H1 (cell line): ENCODE measurements around the gene MAPKAP1. TPM values are rescaled to one million over a fixed set of nuclear protein-coding genes. Genes with fewer than 3 reads are reported as not detected.

Experiments used
- CTCF ChIA-PET: fragments of 300-600 bp; sonication (Branson Sonifier 250); formaldehyde crosslinking; loops from one replicate; lab custom pipeline; 2021; ENCODE audit not compliant: partially characterized antibody; lab: Charles Lee
- POLR2A ChIA-PET: fragments of 300-600 bp; sonication (Branson Sonifier 250); formaldehyde crosslinking; loops from one replicate; lab custom pipeline; 2021; ENCODE audit warnings: inconsistent platforms; ENCODE audit not compliant: partially characterized antibody; lab: Charles Lee
- DNase-seq, 2 experiments: peaks; one replicate each; pipeline versions ENCODE4 v3.0.0 to v3.0.0-alpha.2; 2010 to 2022; ENCODE audit warnings: low spot score in 2 of 2, low read depth in 1 of 2, mixed read lengths in 1 of 2
- FAIRE-seq: peaks from 2 replicates; lab custom pipeline; 2011; peaks lifted over from hg19 to GRCh38; lab: Jason Lieb, UNC
- H2AFZ ChIP-seq: 2 replicates; pipeline ENCODE4 v1.8.1; 2012; ENCODE audit warnings: low read length, inconsistent platforms
- H2AK5ac ChIP-seq: 2 replicates; pipeline ENCODE4 v1.6.1; 2013; ENCODE audit warnings: low read depth, low read length
- H2BK120ac ChIP-seq: replicated peaks from 2 replicates; pipeline ENCODE3; 2013; ENCODE audit warnings: low read depth, low read length, inconsistent platforms
- H2BK12ac ChIP-seq: 2 replicates; pipeline ENCODE4 v1.6.1; 2013; ENCODE audit warnings: low read depth, low read length
- H2BK15ac ChIP-seq: 2 replicates; pipeline ENCODE4 v1.6.1; 2013; ENCODE audit warnings: low read length
- H2BK20ac ChIP-seq: 2 replicates; pipeline ENCODE4 v1.6.1; 2013; ENCODE audit warnings: low read length
- H2BK5ac ChIP-seq: 2 replicates; pipeline ENCODE4 v1.6.1; 2013; ENCODE audit warnings: low read depth, low read length
- H3K14ac ChIP-seq: 2 replicates; pipeline ENCODE4 v1.6.1; 2013; ENCODE audit warnings: inconsistent platforms; ENCODE audit not compliant: insufficient read length
- H3K18ac ChIP-seq: 2 replicates; pipeline ENCODE4 v1.6.1; 2013; ENCODE audit warnings: low read length; ENCODE audit errors: extremely low read depth
- H3K23ac ChIP-seq: 2 replicates; pipeline ENCODE4 v1.6.1; 2013; ENCODE audit warnings: inconsistent platforms; ENCODE audit not compliant: insufficient read length
- H3K23me2 ChIP-seq: 2 replicates; pipeline ENCODE4 v1.6.1; 2013; ENCODE audit warnings: low read depth, low read length
- H3K27ac ChIP-seq: 2 replicates; pipeline ENCODE4 v1.6.1; 2011; ENCODE audit warnings: low read depth, low read length, inconsistent platforms
- H3K27me3 ChIP-seq, 4 experiments: replicated peaks in 1 of 4; 1 replicate in 1 of 4; 2 replicates in 3 of 4; pipeline versions ENCODE4 v1.6.1 to v1.8.1; 2011 to 2013; ENCODE audit warnings: low read length in 3 of 4, mild to moderate bottlenecking in 3 of 4, inconsistent platforms in 2 of 4, mixed read lengths in 2 of 4, moderate library complexity in 1 of 4; ENCODE audit not compliant: control insufficient read depth in 3 of 4, insufficient read depth in 3 of 4; ENCODE audit errors: extremely low read depth in 1 of 4
- H3K36me3 ChIP-seq, 4 experiments: 2 replicates each; pipeline versions ENCODE4 v1.6.1 to v1.8.1; 2011 to 2013; ENCODE audit warnings: mild to moderate bottlenecking in 4 of 4, low read length in 3 of 4, moderate library complexity in 2 of 4, control low read depth in 1 of 4, inconsistent platforms in 1 of 4; ENCODE audit not compliant: insufficient read depth in 4 of 4, control insufficient read depth in 2 of 4
- H3K4ac ChIP-seq: replicated peaks from 2 replicates; pipeline ENCODE3; 2013; ENCODE audit warnings: low read length, low read depth, mixed read lengths, inconsistent platforms; ENCODE audit not compliant: insufficient read length
- H3K4me1 ChIP-seq, 4 experiments: replicated peaks in 1 of 4; 1 replicate in 1 of 4; 2 replicates in 3 of 4; pipeline versions ENCODE4 v1.6.1 to v1.8.1; 2011 to 2013; ENCODE audit warnings: low read length in 3 of 4, inconsistent platforms in 2 of 4, mixed read lengths in 1 of 4; ENCODE audit not compliant: insufficient read depth in 4 of 4, control insufficient read depth in 3 of 4
- H3K4me2 ChIP-seq, 2 experiments: 2 replicates each; pipeline versions ENCODE4 v1.6.1 to v1.8.1; 2011 to 2013; ENCODE audit warnings: low read depth in 2 of 2, low read length in 2 of 2, control low read depth in 1 of 2, inconsistent platforms in 1 of 2, mild to moderate bottlenecking in 1 of 2; ENCODE audit not compliant: insufficient read depth in 1 of 2
- H3K4me3 ChIP-seq, 4 experiments: fragments of 200-600, 300-600 bp in 1 of 4; sonication (generic), shearing (Covaris generic), sonication (Bioruptor Twin) in 1 of 4; 2 replicates each; pipeline versions ENCODE4 v1.5.1 to v1.8.1; 2011 to 2016; ENCODE audit warnings: low read length in 4 of 4, low read depth in 3 of 4, control low read depth in 2 of 4, inconsistent platforms in 2 of 4, mild to moderate bottlenecking in 2 of 4, mixed read lengths in 1 of 4, moderate library complexity in 1 of 4; ENCODE audit not compliant: insufficient read depth in 2 of 4; ENCODE audit errors: extremely low read depth in 1 of 4
- H3K56ac ChIP-seq: replicated peaks from 2 replicates; pipeline ENCODE3; 2013; ENCODE audit warnings: low read depth, mild to moderate bottlenecking, mixed read lengths, low read length, inconsistent platforms; ENCODE audit not compliant: insufficient read length
- H3K79me1 ChIP-seq: 2 replicates; pipeline ENCODE4 v1.6.1; 2013; ENCODE audit warnings: low read depth, low read length, control low read depth
- H3K79me2 ChIP-seq, 2 experiments: 2 replicates each; pipeline versions ENCODE4 v1.6.1 to v1.8.1; 2012 to 2013; ENCODE audit warnings: low read length in 2 of 2, mild to moderate bottlenecking in 2 of 2, inconsistent platforms in 1 of 2; ENCODE audit not compliant: insufficient read depth in 2 of 2, control insufficient read depth in 1 of 2
- H3K9ac ChIP-seq, 4 experiments: replicated peaks in 1 of 4; 1 replicate in 1 of 4; 2 replicates in 3 of 4; pipeline versions ENCODE4 v1.6.1 to v1.8.1; 2011 to 2013; ENCODE audit warnings: low read depth in 3 of 4, low read length in 3 of 4, control low read depth in 2 of 4, mild to moderate bottlenecking in 2 of 4, moderate library complexity in 2 of 4, inconsistent platforms in 1 of 4; ENCODE audit errors: extremely low read depth in 1 of 4
- H3K9me3 ChIP-seq, 2 experiments: 2 replicates each; pipeline versions ENCODE4 v1.6.1 to v1.8.1; 2012 to 2013; ENCODE audit warnings: mild to moderate bottlenecking in 2 of 2, moderate library complexity in 2 of 2, control low read depth in 1 of 2, inconsistent platforms in 1 of 2, low read depth in 1 of 2, low read length in 1 of 2, mixed read lengths in 1 of 2; ENCODE audit not compliant: insufficient read depth in 2 of 2
- H4K20me1 ChIP-seq, 2 experiments: replicated peaks in 1 of 2; 2 replicates each; pipeline versions ENCODE3 to v1.8.1; 2011 to 2013; ENCODE audit warnings: inconsistent platforms in 2 of 2, low read length in 2 of 2, mild to moderate bottlenecking in 1 of 2; ENCODE audit not compliant: insufficient read depth in 2 of 2, control insufficient read depth in 1 of 2
- H4K5ac ChIP-seq: 2 replicates; pipeline ENCODE4 v1.6.1; 2013; ENCODE audit warnings: low read length, low read depth, mixed read lengths, inconsistent platforms; ENCODE audit not compliant: insufficient read length
- H4K8ac ChIP-seq: 2 replicates; pipeline ENCODE4 v1.8.0; 2013; ENCODE audit warnings: mild to moderate bottlenecking, moderate library complexity, low read length, inconsistent platforms; ENCODE audit not compliant: insufficient read depth; ENCODE audit errors: extremely low read depth
- H4K91ac ChIP-seq: replicated peaks from 2 replicates; pipeline ENCODE3; 2013; ENCODE audit warnings: low read length, mixed read lengths, inconsistent platforms; ENCODE audit not compliant: insufficient read length
- FOSL1 ChIP-seq: IDR thresholded peaks from 2 replicates; pipeline ENCODE4 v1.6.1; 2011; ENCODE audit warnings: mild to moderate bottlenecking, low read depth, low read length, moderate library complexity; ENCODE audit not compliant: insufficient read depth
- WGBS, 2 experiments: shearing (Covaris generic) in 1 of 2; methylation state at CpG; one replicate each; pipeline versions ENCODE4 v1.1.6 to v1.1.7; 2013 to 2015; ENCODE audit warnings: low lambda C conversion rate in 2 of 2, mixed read lengths in 2 of 2, inconsistent platforms in 1 of 2, low coverage in 1 of 2, missing lambda C conversion rate in 1 of 2; ENCODE audit not compliant: insufficient replicate concordance in 2 of 2, insufficient coverage in 1 of 2, insufficient read length in 1 of 2; ENCODE audit errors: extremely low coverage in 1 of 2, missing lambda C conversion rate in 1 of 2; 5-methylcytosine and 5-hydroxymethylcytosine counted together
- polyA plus RNA-seq, 7 experiments: library from polyadenylated mRNA; depleted of rRNA in 3 of 7; stranded (reverse) in 5 of 7; unstranded in 2 of 7; fragments of >200 nt in 5 of 7; fragments of 200-250 nt in 2 of 7; gene quantifications; 1 replicate in 5 of 7; 2 replicates in 1 of 7; 4 replicates in 1 of 7; pipeline versions ENCODE4 v1.2.1 to v1.2.3, GENCODE V29; 2011 to 2013; ENCODE audit warnings: missing spikeins in 2 of 7, mixed read lengths in 2 of 7
- total RNA-seq: library from RNA; stranded (reverse); fragmentation: NEBNext Ultra II Directional; extraction: Animal tissue kit (Norgen Biotek cat#: 25700); gene quantifications from 2 replicates; pipeline ENCODE4 v1.2.1, GENCODE V29; 2021

MAPKAP1 gene
- total and polyA plus RNA-seq, 2 of the 8 experiments (the other 6 are each of a cell fraction or from before 2014, with no cell fraction given) = 79.2 to 140 TPM

DNA sequence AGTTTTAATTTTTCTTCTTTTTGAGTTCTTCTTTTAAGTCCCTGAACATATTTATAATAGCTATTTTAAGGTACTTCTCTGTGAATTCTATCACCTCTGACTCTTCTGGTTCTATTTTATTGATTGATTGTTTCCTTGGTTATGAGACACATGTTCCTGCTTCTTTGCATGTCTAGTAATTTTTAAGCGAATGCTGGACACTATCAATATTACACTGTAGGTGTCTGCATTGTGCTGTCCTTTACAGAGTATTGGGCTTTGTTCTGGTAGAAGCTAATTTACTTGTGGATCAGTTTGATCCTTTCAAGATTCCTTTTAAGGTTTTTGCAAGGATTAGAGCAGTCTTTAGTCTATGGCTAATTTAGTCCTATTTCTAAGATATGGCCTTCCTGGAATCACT, 249.7 kb downstream of the MAPKAP1 start:
- H3K36me3 ChIP-seq = peaks cover 0 to 23% (median 4%) of the 10 kb centered on the region in 4 experiments; a peak in 3 of 8 replicates
- H2BK5ac ChIP-seq = no peak overlapping the region
- no peak overlapping the region for H2AK5ac ChIP-seq
- H2AFZ ChIP-seq = no peak overlapping the region
- peaks cover 0 to 3% (median 0%) of the 10 kb centered on the region in 4 experiments; a peak in 1 of 7 replicates for H3K4me1 ChIP-seq
- no peak overlapping the region for H2BK15ac ChIP-seq
- peaks cover 16 to 25% of the 10 kb centered on the region in 2 experiments; a peak in 3 of 4 replicates for H3K9me3 ChIP-seq
- no peak overlapping the region for H3K4me3 ChIP-seq
- 78% methylated on average over 1 of the region's 1 CpG; no CpG with 5 or more reads in 1 of the 2 experiments for WGBS, 2 experiments
- no peak overlapping the region for H3K4me2 ChIP-seq
- H3K9ac ChIP-seq = no peak overlapping the region
- H4K91ac ChIP-seq = no peak overlapping the region
- H3K23me2 ChIP-seq = no peaks in the 10 kb centered on the region
- H3K27me3 ChIP-seq = no peaks in the 10 kb centered on the region
- no peak overlapping the region for H2BK120ac ChIP-seq
- FAIRE-seq = no peak
- no peaks in the 10 kb centered on the region for H3K79me2 ChIP-seq
- no peak for DNase-seq
- no peak overlapping the region for H3K14ac ChIP-seq
- H3K18ac ChIP-seq = no peak overlapping the region
- H3K23ac ChIP-seq = no peak overlapping the region
- no peaks in the 10 kb centered on the region for H4K20me1 ChIP-seq
- H3K4ac ChIP-seq = no peak overlapping the region
- POLR2A ChIA-PET = no interaction called here
- no peak overlapping the region for H3K56ac ChIP-seq
- CTCF ChIA-PET = interaction anchor here (0.9 to 1.3 kb wide), 2 partner anchors 16 to 1034 kb away, joined by 3 read pairs; no protein-coding TSS in a partner anchor
- H2BK12ac ChIP-seq = no peak overlapping the region
- H3K27ac ChIP-seq = no peak overlapping the region
- TF ChIP-seq FOSL1 = no peak
- no peaks in the 10 kb centered on the region for H3K79me1 ChIP-seq
- H2BK20ac ChIP-seq = no peak overlapping the region
- no peak overlapping the region for H4K5ac ChIP-seq
- no peak overlapping the region for H4K8ac ChIP-seq
